WTC11 (cell line): ENCODE measurements around the gene EME2. TPM values are rescaled to one million over a fixed set of nuclear protein-coding genes. Genes with fewer than 3 reads are reported as not detected.

Source experiments
- ATAC-seq: fragments of 200-7000 bp; cut with Tn5 transposase; 2 replicates; pipeline ENCODE4 v1.10.0; 2021; ENCODE audit warnings: mild to moderate bottlenecking, moderate library complexity
- CTCF ChIA-PET: fragments of 300-600 bp; sonication (Branson Sonifier 250); formaldehyde crosslinking; loops from one replicate; lab custom pipeline; 2021; ENCODE audit warnings: antibody characterized with exemption; lab: Charles Lee
- POLR2A ChIA-PET: fragments of 350-600 bp; sonication (Branson Sonifier 250); formaldehyde crosslinking; loops from one replicate; lab custom pipeline; 2021; ENCODE audit warnings: antibody characterized with exemption; lab: Charles Lee
- DNase-seq: peaks from one replicate; pipeline ENCODE4 v3.0.0; 2021; ENCODE audit warnings: low spot score
- H3K27ac Mint-ChIP-seq: 2 replicates; pipeline ENCODE4 v1.8.0; 2021; ENCODE audit warnings: mixed read lengths
- H3K27me3 Mint-ChIP-seq: 2 replicates; pipeline ENCODE4 v1.8.0; 2021; ENCODE audit warnings: low read depth, mild to moderate bottlenecking, moderate library complexity, mixed read lengths
- H3K36me3 Mint-ChIP-seq: 2 replicates; pipeline ENCODE4 v1.8.0; 2021; ENCODE audit warnings: mixed read lengths
- H3K4me1 Mint-ChIP-seq: 2 replicates; pipeline ENCODE4 v1.8.0; 2022; ENCODE audit warnings: mixed read lengths
- H3K4me3 Mint-ChIP-seq: 2 replicates; pipeline ENCODE4 v1.8.0; 2021; ENCODE audit warnings: mild to moderate bottlenecking, moderate library complexity, mixed read lengths
- H3K9me3 Mint-ChIP-seq: 2 replicates; pipeline ENCODE4 v1.8.0; 2021; ENCODE audit warnings: mixed read lengths
- ATF1 ChIP-seq: sonication (generic); formaldehyde crosslinking; IDR thresholded peaks from 2 replicates; pipeline ENCODE4 v1.8.1; 2023; ENCODE audit warnings: mild to moderate bottlenecking, moderate library complexity, missing genetic modification reagents
- ATF3 ChIP-seq: sonication (generic); formaldehyde crosslinking; conservative IDR thresholded peaks from 2 replicates; pipeline ENCODE4 v1.8.1; 2022; ENCODE audit warnings: mild to moderate bottlenecking, missing genetic modification reagents
- CBFB ChIP-seq: sonication (generic); formaldehyde crosslinking; IDR thresholded peaks from 2 replicates; pipeline ENCODE4 v1.8.1; 2022; ENCODE audit warnings: mild to moderate bottlenecking, low read depth, missing genetic modification reagents
- FOXK1 ChIP-seq: sonication (generic); formaldehyde crosslinking; IDR thresholded peaks from 2 replicates; pipeline ENCODE4 v1.8.0; 2022; ENCODE audit warnings: mild to moderate bottlenecking, moderate library complexity, missing genetic modification reagents
- GTF2I ChIP-seq: fragments of 250-450 bp; sonication (Bioruptor Pico); conservative IDR thresholded peaks from 2 replicates; pipeline ENCODE4 v1.4.0; 2021; ENCODE audit warnings: mild to moderate bottlenecking
- KAT7 ChIP-seq: sonication (generic); formaldehyde crosslinking; IDR thresholded peaks from 2 replicates; pipeline ENCODE4 v1.8.1; 2023; ENCODE audit warnings: missing genetic modification reagents, mild to moderate bottlenecking, borderline replicate concordance
- MLX ChIP-seq: sonication (generic); formaldehyde crosslinking; IDR thresholded peaks from 2 replicates; pipeline ENCODE4 v1.8.1; 2023; ENCODE audit warnings: mild to moderate bottlenecking, missing genetic modification reagents, moderate library complexity
- MYBL2 ChIP-seq: sonication (generic); formaldehyde crosslinking; IDR thresholded peaks from 2 replicates; pipeline ENCODE4 v1.8.1; 2023; ENCODE audit warnings: mild to moderate bottlenecking, moderate library complexity, missing genetic modification reagents
- NFE2L1 ChIP-seq: sonication (generic); formaldehyde crosslinking; IDR thresholded peaks from 2 replicates; pipeline ENCODE4 v1.8.1; 2023; ENCODE audit warnings: missing genetic modification reagents
- NR3C1 ChIP-seq: sonication (generic); formaldehyde crosslinking; conservative IDR thresholded peaks from 2 replicates; pipeline ENCODE4 v1.8.1; 2023; ENCODE audit warnings: low read depth, mild to moderate bottlenecking, missing genetic modification reagents
- SP1 ChIP-seq: sonication (generic); formaldehyde crosslinking; conservative IDR thresholded peaks from 2 replicates; pipeline ENCODE4 v1.8.1; 2022; ENCODE audit warnings: missing genetic modification reagents
- STAT6 ChIP-seq: sonication (generic); formaldehyde crosslinking; conservative IDR thresholded peaks from 2 replicates; pipeline ENCODE4 v1.8.1; 2023; ENCODE audit warnings: mild to moderate bottlenecking, low read depth, missing genetic modification reagents, moderate library complexity
- TP53 ChIP-seq: sonication (generic); formaldehyde crosslinking; IDR thresholded peaks from 2 replicates; pipeline ENCODE4 v1.8.1; 2023; ENCODE audit warnings: mild to moderate bottlenecking, missing genetic modification reagents
- ZMAT4 ChIP-seq: fragments of 250-450 bp; sonication (Bioruptor Pico); IDR thresholded peaks from 2 replicates; pipeline ENCODE4 v1.9.0; 2021; ENCODE audit warnings: mild to moderate bottlenecking
- ZNF219 ChIP-seq: sonication (generic); formaldehyde crosslinking; IDR thresholded peaks from 2 replicates; pipeline ENCODE4 v1.8.0; 2023; ENCODE audit warnings: missing genetic modification reagents, mild to moderate bottlenecking, borderline replicate concordance
- ZNF263 ChIP-seq: sonication (generic); formaldehyde crosslinking; IDR thresholded peaks from 2 replicates; pipeline ENCODE4 v1.8.1; 2022; ENCODE audit warnings: low read depth, mild to moderate bottlenecking, moderate library complexity, missing genetic modification reagents
- ZNF423 ChIP-seq: fragments of 250-450 bp; sonication (Bioruptor Pico); IDR thresholded peaks from 2 replicates; pipeline ENCODE4 v2.1.2; 2022; ENCODE audit warnings: mild to moderate bottlenecking, moderate library complexity
- ZNF425 ChIP-seq: fragments of 250-450 bp; sonication (Bioruptor Pico); conservative IDR thresholded peaks from 2 replicates; pipeline ENCODE4 v1.9.0; 2021; ENCODE audit warnings: mild to moderate bottlenecking
- total RNA-seq: library from RNA; stranded (reverse); gene quantifications from 3 replicates; pipeline ENCODE4 v1.2.3, GENCODE V29; 2021

EME2 gene
- total RNA-seq, 1 experiment from 2014 or later, result 23.2 TPM

GRCh38 chr16:1747934-1748333, 24.7 kb upstream of the EME2 start:
- no peak for TF ChIP-seq SP1 (CRISPR knock-in tag)
- no peak for TF ChIP-seq ZMAT4 (CRISPR knock-in tag)
- no peak for TF ChIP-seq FOXK1 (CRISPR knock-in tag)
- no peak for TF ChIP-seq NFE2L1 (CRISPR knock-in tag)
- TF ChIP-seq MYBL2 (CRISPR knock-in tag), result no peak
- no peak for TF ChIP-seq ZNF219 (CRISPR knock-in tag)
- TF ChIP-seq MLX, result no peak
- TF ChIP-seq NR3C1, result no peak
- TF ChIP-seq ATF3 (CRISPR knock-in tag), result no peak
- no peak for TF ChIP-seq ZNF423 (CRISPR knock-in tag)
- TF ChIP-seq CBFB (CRISPR knock-in tag), result no peak
- TF ChIP-seq ZNF263 (CRISPR knock-in tag), result no peak
- no peak for TF ChIP-seq ATF1 (CRISPR knock-in tag)
- H3K4me1 Mint-ChIP-seq, result no peaks in the 10 kb centered on the region
- H3K4me3 Mint-ChIP-seq, result no peak overlapping the region

DNA sequence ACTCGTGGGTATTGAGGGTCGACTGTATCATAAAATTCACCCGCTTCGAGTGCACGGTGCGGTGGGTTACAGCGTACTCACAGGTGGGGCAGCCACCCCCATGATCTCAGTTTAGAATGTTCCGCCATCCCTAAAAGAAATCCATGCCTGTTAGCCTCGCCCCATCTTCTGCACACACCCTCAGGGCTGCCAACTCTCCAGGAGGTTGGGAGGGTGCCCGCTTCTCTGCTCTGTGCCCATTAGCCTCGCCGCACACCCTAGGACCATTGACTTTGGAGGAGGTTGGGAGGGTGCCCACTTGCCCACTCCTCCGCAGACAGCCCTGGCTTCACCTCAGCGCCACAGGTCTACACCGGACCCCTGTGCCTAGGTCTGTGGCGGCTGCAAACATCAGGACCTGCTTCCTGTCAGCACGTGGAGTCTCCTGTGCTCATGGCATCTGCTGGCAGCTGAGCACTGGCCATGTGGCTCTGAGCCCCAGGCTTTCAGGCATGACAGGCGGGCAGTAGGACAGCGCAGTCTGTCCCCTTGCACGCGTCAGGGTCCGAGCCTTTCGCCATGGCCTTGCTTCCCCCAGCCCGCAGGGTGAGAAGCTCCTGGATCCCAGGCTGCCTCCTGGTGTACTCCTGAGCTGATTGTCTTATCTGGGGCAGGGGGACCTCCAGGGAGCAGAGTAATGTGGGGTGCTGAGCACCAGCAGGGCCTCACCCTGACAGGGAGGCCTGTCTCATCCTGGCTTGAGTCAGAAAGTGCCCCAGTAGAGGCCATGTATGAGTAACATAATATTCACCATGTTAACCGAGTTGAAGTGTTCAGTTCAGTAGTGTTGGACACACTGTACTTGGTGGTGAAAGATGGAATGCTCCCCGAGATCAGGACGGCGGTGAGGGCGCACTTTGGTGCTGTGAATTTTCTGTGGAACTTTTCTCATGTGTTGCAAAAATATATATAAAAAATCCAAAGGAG, 23.2 kb upstream of the EME2 start:
- POLR2A ChIA-PET, result no interaction called here
- DNase-seq, result no peak
- no peak for TF ChIP-seq GTF2I (CRISPR knock-in tag)
- no peak for TF ChIP-seq NFE2L1 (CRISPR knock-in tag)
- TF ChIP-seq KAT7 (CRISPR knock-in tag), result no peak
- TF ChIP-seq STAT6, result no peak
- no peak for TF ChIP-seq ZNF425
- no peak for TF ChIP-seq TP53 (CRISPR knock-in tag)
- Mint-ChIP-seq H3K27me3 (no peaks in the 10 kb centered on the region), H3K36me3 (peaks cover 13% of the 10 kb centered on the region), H3K4me1 (no peaks in the 10 kb centered on the region), H3K4me3 (no peak overlapping the region), H3K27ac (no peak overlapping the region), H3K9me3 (no peaks in the 10 kb centered on the region)
- CTCF ChIA-PET, result interaction anchor here (2.0 kb wide), 1 partner anchor 43 kb away, joined by 6 read pairs; the partner anchor contains the start of gene MAPK8IP3
- no peak for ATAC-seq

More at GRCh38 chr16:1747934-1748333, 24.7 kb upstream of the EME2 start:
- H3K36me3 Mint-ChIP-seq, result peaks cover 12% of the 10 kb centered on the region
- H3K27ac Mint-ChIP-seq, result no peak overlapping the region
- DNase-seq (no peak), ATAC-seq (no peak)
- H3K9me3 Mint-ChIP-seq, result no peaks in the 10 kb centered on the region
- no peaks in the 10 kb centered on the region for H3K27me3 Mint-ChIP-seq
- POLR2A ChIA-PET, result no interaction called here
- CTCF ChIA-PET, result no interaction called here
